Measurements from ENCODE around the gene CLCN5. TPM values are rescaled to one million over a fixed set of nuclear protein-coding genes. Genes with fewer than 3 reads are reported as not detected.

The CLCN5 gene
- total RNA-seq, 1 experiment from 2014 or later, result 10.7 TPM

- TF ChIP-seq ZNF263 (CRISPR knock-in tag; IDR thresholded peaks at IDR 0.05; ENCODE audit: low read depth) (no peak), SOX15 (CRISPR knock-in tag; IDR thresholded peaks at IDR 0.05) (no peak), FOXP1 (CRISPR knock-in tag; IDR thresholded peaks at IDR 0.05; ENCODE audit: borderline replicate concordance) (no peak), TCF7 (CRISPR knock-in tag; IDR thresholded peaks at IDR 0.05; ENCODE audit: low read depth) (no peak), TEAD4 (CRISPR knock-in tag; IDR thresholded peaks at IDR 0.05) (no peak), MXD4 (CRISPR knock-in tag; IDR thresholded peaks at IDR 0.05; ENCODE audit: borderline replicate concordance) (no peak), CREB1 (CRISPR knock-in tag; IDR thresholded peaks at IDR 0.05) (no peak), ZBTB21 (CRISPR knock-in tag; IDR thresholded peaks at IDR 0.05; ENCODE audit: borderline replicate concordance) (no peak), HMGXB4 (CRISPR knock-in tag; IDR thresholded peaks at IDR 0.05) (peak; percentile 47; the same call in 1 of the 2 replicates), TEAD1 (CRISPR knock-in tag; IDR thresholded peaks at IDR 0.05) (no peak), ELF4 (CRISPR knock-in tag; IDR thresholded peaks at IDR 0.05; ENCODE audit: low read depth) (no peak), TP53 (CRISPR knock-in tag; IDR thresholded peaks at IDR 0.05) (no peak), PRRX2 (CRISPR knock-in tag; IDR thresholded peaks at IDR 0.05) (no peak), JAZF1 (CRISPR knock-in tag; IDR thresholded peaks at IDR 0.05) (no peak), GABPB1 (CRISPR knock-in tag; IDR thresholded peaks at IDR 0.05) (peak; percentile 50; the same call in 1 of the 2 replicates), PRDM15 (CRISPR knock-in tag; IDR thresholded peaks at IDR 0.05) (no peak), NFE2L1 (CRISPR knock-in tag; IDR thresholded peaks at IDR 0.05) (no peak), ZNF232 (CRISPR knock-in tag; IDR thresholded peaks at IDR 0.05) (no peak), GRHL2 (CRISPR knock-in tag; IDR thresholded peaks at IDR 0.05; ENCODE audit: insufficient replicate concordance, severe bottlenecking) (no peak), E2F5 (CRISPR knock-in tag; IDR thresholded peaks at IDR 0.05) (0 out of 2 replicates have a peak, but pooled peaks have one; percentile 27), USF2 (CRISPR knock-in tag; IDR thresholded peaks at IDR 0.05) (0 out of 2 replicates have a peak, but pooled peaks have one; percentile 10), E2F1 (CRISPR knock-in tag; IDR thresholded peaks at IDR 0.05) (no peak)
- TF ChIP-seq, protein P1, sequence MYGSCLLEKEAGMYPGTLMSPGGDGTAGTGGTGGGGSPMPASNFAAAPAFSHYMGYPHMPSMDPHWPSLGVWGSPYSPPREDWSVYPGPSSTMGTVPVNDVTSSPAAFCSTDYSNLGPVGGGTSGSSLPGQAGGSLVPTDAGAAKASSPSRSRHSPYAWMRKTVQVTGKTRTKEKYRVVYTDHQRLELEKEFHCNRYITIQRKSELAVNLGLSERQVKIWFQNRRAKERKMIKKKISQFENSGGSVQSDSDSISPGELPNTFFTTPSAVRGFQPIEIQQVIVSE (CRISPR knock-in tag; IDR thresholded peaks at IDR 0.05; ENCODE audit: borderline replicate concordance), result no peak
- TF ChIP-seq, protein P2, sequence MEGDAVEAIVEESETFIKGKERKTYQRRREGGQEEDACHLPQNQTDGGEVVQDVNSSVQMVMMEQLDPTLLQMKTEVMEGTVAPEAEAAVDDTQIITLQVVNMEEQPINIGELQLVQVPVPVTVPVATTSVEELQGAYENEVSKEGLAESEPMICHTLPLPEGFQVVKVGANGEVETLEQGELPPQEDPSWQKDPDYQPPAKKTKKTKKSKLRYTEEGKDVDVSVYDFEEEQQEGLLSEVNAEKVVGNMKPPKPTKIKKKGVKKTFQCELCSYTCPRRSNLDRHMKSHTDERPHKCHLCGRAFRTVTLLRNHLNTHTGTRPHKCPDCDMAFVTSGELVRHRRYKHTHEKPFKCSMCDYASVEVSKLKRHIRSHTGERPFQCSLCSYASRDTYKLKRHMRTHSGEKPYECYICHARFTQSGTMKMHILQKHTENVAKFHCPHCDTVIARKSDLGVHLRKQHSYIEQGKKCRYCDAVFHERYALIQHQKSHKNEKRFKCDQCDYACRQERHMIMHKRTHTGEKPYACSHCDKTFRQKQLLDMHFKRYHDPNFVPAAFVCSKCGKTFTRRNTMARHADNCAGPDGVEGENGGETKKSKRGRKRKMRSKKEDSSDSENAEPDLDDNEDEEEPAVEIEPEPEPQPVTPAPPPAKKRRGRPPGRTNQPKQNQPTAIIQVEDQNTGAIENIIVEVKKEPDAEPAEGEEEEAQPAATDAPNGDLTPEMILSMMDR (IDR thresholded peaks at IDR 0.05), result no peak
- TF ChIP-seq, protein P3, sequence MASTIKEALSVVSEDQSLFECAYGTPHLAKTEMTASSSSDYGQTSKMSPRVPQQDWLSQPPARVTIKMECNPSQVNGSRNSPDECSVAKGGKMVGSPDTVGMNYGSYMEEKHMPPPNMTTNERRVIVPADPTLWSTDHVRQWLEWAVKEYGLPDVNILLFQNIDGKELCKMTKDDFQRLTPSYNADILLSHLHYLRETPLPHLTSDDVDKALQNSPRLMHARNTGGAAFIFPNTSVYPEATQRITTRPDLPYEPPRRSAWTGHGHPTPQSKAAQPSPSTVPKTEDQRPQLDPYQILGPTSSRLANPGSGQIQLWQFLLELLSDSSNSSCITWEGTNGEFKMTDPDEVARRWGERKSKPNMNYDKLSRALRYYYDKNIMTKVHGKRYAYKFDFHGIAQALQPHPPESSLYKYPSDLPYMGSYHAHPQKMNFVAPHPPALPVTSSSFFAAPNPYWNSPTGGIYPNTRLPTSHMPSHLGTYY (CRISPR knock-in tag; IDR thresholded peaks at IDR 0.05), result no peak
These were observed 43.4 kb upstream of the CLCN5 start, which contains the start of gene USP27X (continued) for GRCh38 chrX:49878834-49879655.
